ENCODE data around the gene RMDN3.

The RMDN3 gene

GRCh38 chr15:40775007-40775406 lies 20.0 kb upstream of the RMDN3 start:
- DNase-seq (ENCODE audit: low spot score), result no peak
- TF ChIP-seq CTCF (IDR thresholded peaks at IDR 0.05; ENCODE audit: extremely low read depth, insufficient read depth, missing control alignments), result no peak
- in situ Hi-C loops (cut with MboI; ENCODE audit: low pct_unique_long_range_greater_than_20kb, low sequenced_read_pairs, unreplicated experiment), result no loop called here

DNA sequence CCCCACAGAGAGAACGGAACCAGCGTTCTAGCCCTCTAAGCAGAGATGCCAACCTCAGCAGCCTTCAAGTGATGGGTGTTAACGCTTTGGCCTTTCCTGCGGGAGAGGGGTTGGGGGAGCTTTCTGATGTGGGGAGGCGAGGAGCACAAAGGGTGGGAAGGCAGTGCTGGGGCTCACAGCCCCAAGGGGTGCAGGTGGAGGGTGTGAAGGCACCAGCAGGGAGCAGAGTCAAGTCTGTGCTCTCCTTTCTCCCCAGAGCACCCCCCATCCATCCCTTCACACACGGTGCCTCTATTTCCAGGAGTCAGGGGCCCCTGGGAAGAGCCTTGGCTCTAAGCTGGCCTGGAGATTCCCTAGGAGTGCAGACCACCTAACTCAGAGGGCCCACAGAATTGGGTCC lies 18.8 kb upstream of the RMDN3 start:
- no peak for DNase-seq (ENCODE audit: low spot score)
- TF ChIP-seq CTCF (IDR thresholded peaks at IDR 0.05; ENCODE audit: extremely low read depth, insufficient read depth, missing control alignments), result no peak
- in situ Hi-C loops (cut with MboI; ENCODE audit: low pct_unique_long_range_greater_than_20kb, low sequenced_read_pairs, unreplicated experiment), result no loop called here

DNA sequence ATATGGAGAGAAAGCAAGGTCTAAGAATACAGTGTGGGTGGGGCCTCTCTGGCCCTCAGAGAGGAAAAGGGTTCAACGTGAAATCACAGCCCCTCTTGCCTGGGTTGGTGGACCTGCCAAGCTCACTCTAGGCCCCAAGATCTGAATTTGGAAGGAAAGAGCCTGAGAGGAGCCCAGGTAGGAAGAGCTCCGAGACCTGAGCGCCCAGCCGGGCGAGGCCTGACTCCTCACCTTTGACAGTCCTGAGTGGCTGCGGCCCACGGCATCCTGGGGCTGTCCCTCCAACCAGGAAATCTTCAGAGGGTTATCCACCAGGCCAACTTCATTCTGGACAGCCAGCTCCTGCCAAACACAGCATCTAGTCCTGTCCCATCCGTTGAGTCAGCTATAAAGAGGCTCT lies 18.4 kb upstream of the RMDN3 start:
- TF ChIP-seq CTCF (IDR thresholded peaks at IDR 0.05; ENCODE audit: extremely low read depth, insufficient read depth, missing control alignments), result no peak
- no peak for DNase-seq (ENCODE audit: low spot score)
- in situ Hi-C loops (cut with MboI; ENCODE audit: low pct_unique_long_range_greater_than_20kb, low sequenced_read_pairs, unreplicated experiment), result no loop called here

- DNase-seq (ENCODE audit: low spot score), result no peak
- in situ Hi-C loops (cut with MboI; ENCODE audit: low pct_unique_long_range_greater_than_20kb, low sequenced_read_pairs, unreplicated experiment), result no loop called here
- TF ChIP-seq CTCF (IDR thresholded peaks at IDR 0.05; ENCODE audit: extremely low read depth, insufficient read depth, missing control alignments), result no peak
Measured at GRCh38 chr15:40772014-40772413, 17.0 kb upstream of the RMDN3 start.

DNA sequence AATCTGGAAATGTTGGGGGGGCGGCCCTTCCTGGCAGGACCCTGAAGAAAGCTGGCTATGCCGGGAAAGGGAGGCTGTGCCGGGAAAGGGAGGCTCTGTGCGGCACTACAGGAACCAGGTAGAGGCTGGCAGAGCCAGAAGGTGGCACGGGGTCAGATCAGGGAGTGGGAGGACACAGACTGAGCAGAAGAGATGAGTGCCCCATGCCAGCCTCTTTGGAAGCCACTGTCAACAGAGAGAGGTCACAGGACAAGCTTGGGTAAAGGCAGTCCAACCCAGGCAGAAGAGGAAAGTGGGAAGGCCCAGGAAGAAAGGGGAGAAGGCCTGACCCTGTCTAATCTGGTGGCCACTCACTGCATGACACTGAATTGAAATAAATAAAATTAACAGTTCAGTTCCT lies 16.2 kb upstream of the RMDN3 start:
- no peak for TF ChIP-seq CTCF (IDR thresholded peaks at IDR 0.05; ENCODE audit: extremely low read depth, insufficient read depth, missing control alignments)
- in situ Hi-C loops (cut with MboI; ENCODE audit: low pct_unique_long_range_greater_than_20kb, low sequenced_read_pairs, unreplicated experiment), result no loop called here
- DNase-seq (ENCODE audit: low spot score), result no peak

- DNase-seq (ENCODE audit: low spot score), result peak; percentile 38
- TF ChIP-seq CTCF (IDR thresholded peaks at IDR 0.05; ENCODE audit: extremely low read depth, insufficient read depth, missing control alignments), result no peak
- in situ Hi-C loops (cut with MboI; ENCODE audit: low pct_unique_long_range_greater_than_20kb, low sequenced_read_pairs, unreplicated experiment), result no loop called here
Measured at GRCh38 chr15:40770147-40770721, 15.2 kb upstream of the RMDN3 start.
